Esophagus squamous epithelium (tissue), 4 donors: ENCODE results near the gene DTNB.

Experiments used
- POLR2A ChIP-seq, 4 donors: fragments of 450-650 bp; IDR thresholded peaks; one replicate each; pipeline ENCODE4 v1.6.1; 2017; ENCODE audit warnings: antibody characterized with exemption in 4 of 4, mild to moderate bottlenecking in 4 of 4, moderate library complexity in 3 of 4
- TF ChIP-seq, protein P1 (sequence below), 6 experiments: fragments of 450-650 bp in 4 of 6; fragments of 200-600 bp in 2 of 6; sonication (generic) in 2 of 6; IDR thresholded peaks; one replicate each; pipeline ENCODE4 v1.5.1; 2016 to 2019; ENCODE audit warnings: antibody characterized with exemption in 6 of 6, mild to moderate bottlenecking in 4 of 6, moderate library complexity in 4 of 6

DNA sequence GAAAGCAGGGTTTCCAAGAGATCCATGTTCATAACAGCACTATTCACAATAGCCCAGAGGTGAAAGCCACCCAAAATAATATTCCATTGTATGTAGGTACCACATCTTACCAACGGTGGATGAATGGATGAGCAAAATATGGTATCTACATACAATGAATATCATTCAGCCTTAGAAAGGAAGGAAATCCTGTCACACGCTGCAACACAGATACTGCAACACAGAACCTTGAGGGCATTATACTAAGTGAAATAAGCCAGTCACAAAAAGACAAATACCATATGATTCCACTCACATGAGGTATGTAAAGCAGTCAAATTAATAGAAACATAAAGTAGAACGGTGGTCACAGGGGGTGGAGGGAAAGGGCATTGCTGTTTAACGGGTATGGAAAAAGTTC is 155.7 kb downstream of the DTNB start:
- no peak for TF ChIP-seq POLR2A (IDR thresholded peaks at IDR 0.05)
- TF ChIP-seq, protein P1, sequence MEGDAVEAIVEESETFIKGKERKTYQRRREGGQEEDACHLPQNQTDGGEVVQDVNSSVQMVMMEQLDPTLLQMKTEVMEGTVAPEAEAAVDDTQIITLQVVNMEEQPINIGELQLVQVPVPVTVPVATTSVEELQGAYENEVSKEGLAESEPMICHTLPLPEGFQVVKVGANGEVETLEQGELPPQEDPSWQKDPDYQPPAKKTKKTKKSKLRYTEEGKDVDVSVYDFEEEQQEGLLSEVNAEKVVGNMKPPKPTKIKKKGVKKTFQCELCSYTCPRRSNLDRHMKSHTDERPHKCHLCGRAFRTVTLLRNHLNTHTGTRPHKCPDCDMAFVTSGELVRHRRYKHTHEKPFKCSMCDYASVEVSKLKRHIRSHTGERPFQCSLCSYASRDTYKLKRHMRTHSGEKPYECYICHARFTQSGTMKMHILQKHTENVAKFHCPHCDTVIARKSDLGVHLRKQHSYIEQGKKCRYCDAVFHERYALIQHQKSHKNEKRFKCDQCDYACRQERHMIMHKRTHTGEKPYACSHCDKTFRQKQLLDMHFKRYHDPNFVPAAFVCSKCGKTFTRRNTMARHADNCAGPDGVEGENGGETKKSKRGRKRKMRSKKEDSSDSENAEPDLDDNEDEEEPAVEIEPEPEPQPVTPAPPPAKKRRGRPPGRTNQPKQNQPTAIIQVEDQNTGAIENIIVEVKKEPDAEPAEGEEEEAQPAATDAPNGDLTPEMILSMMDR (IDR thresholded peaks at IDR 0.05): no peak
